Measurements from ENCODE around the gene SLC6A3. TPM values are rescaled to one million over a fixed set of nuclear protein-coding genes. Genes with fewer than 3 reads are reported as not detected.

SLC6A3 gene
- total RNA-seq, 5 donors from 2014 or later (not counting 1 experiment from before 2014, with no cell fraction given) = 0.22 TPM; not detected in 4

GRCh38 chr5:1392261-1392660 lies 53.0 kb downstream of the SLC6A3 start:
- no peaks in the 10 kb centered on the region for H3K9me3 ChIP-seq
- peaks cover 4 to 6% (median 6%) of the 10 kb centered on the region in 3 donors for H3K4me1 Mint-ChIP-seq
- no peak for ATAC-seq (replicated peaks in 1 of 4)
- DNase-seq = no peak
- H3K4me1 ChIP-seq (ENCODE audit: control insufficient read depth in 1 of 2, extremely low read depth in 1 of 2, insufficient read depth in 2 of 2, low read length in 2 of 2) = peaks cover under 1 to 2% of the 10 kb centered on the region in 2 experiments
- ChIA-PET POLR2A (interaction anchor here in 1 of 2 donors (0.5 kb wide), 1 partner anchor 189 kb away, joined by 3 read pairs; no protein-coding TSS in a partner anchor), CTCF (no interaction called here)
- H3K36me3 Mint-ChIP-seq = no peaks in the 10 kb centered on the region
- no peak overlapping the region for H3K27ac ChIP-seq (ENCODE audit: low read length)
- no peaks in the 10 kb centered on the region for H3K36me3 ChIP-seq (ENCODE audit: control insufficient read depth in 2 of 2, extremely low read depth in 1 of 2, insufficient read depth in 1 of 2, low read length in 1 of 2)
- no peaks in the 10 kb centered on the region for H3K9me3 Mint-ChIP-seq
- H3K4me3 ChIP-seq (ENCODE audit: control insufficient read depth in 1 of 2, extremely low read depth in 1 of 2, low read length in 1 of 2) = no peak overlapping the region
- no peak overlapping the region for H3K4me3 Mint-ChIP-seq
- H3K27ac Mint-ChIP-seq = peak overlapping the region in 1 of 2 donors; percentile 40
- H3K27me3 ChIP-seq (replicated peaks in 1 of 2; ENCODE audit: control insufficient read depth in 2 of 2, extremely low read depth in 1 of 2, insufficient read depth in 2 of 2, low read length in 1 of 2) = peaks cover 0 to 63% of the 10 kb centered on the region in 2 experiments
- peaks cover 25 to 44% of the 10 kb centered on the region in 2 donors for H3K27me3 Mint-ChIP-seq
- WGBS (ENCODE audit: insufficient coverage) = 75% methylated on average over 10 of the region's 11 CpGs

- ATAC-seq (replicated peaks in 1 of 4) = no peak
- H3K4me3 Mint-ChIP-seq = no peak overlapping the region
- H3K27ac Mint-ChIP-seq = no peak overlapping the region
- peaks cover 10 to 12% (median 11%) of the 10 kb centered on the region in 3 donors for H3K4me1 Mint-ChIP-seq
- no peaks in the 10 kb centered on the region for H3K9me3 Mint-ChIP-seq
- peaks cover 21 to 40% of the 10 kb centered on the region in 2 donors for H3K27me3 Mint-ChIP-seq
- H3K9me3 ChIP-seq = no peaks in the 10 kb centered on the region
- no peak overlapping the region for H3K4me3 ChIP-seq (ENCODE audit: control insufficient read depth in 1 of 2, extremely low read depth in 1 of 2, low read length in 1 of 2)
- WGBS (ENCODE audit: insufficient coverage) = 79% methylated on average over 11 of the region's 11 CpGs
- H3K36me3 ChIP-seq (ENCODE audit: control insufficient read depth in 2 of 2, extremely low read depth in 1 of 2, insufficient read depth in 1 of 2, low read length in 1 of 2) = no peaks in the 10 kb centered on the region
- H3K4me1 ChIP-seq (ENCODE audit: control insufficient read depth in 1 of 2, extremely low read depth in 1 of 2, insufficient read depth in 2 of 2, low read length in 2 of 2) = peaks cover 7% of the 10 kb centered on the region in 2 experiments
- H3K27ac ChIP-seq (ENCODE audit: low read length) = no peak overlapping the region
- no peaks in the 10 kb centered on the region for H3K36me3 Mint-ChIP-seq
- CTCF ChIA-PET = no interaction called here
- DNase-seq = no peak
- H3K27me3 ChIP-seq (replicated peaks in 1 of 2; ENCODE audit: control insufficient read depth in 2 of 2, extremely low read depth in 1 of 2, insufficient read depth in 2 of 2, low read length in 1 of 2) = peaks cover 0 to 63% of the 10 kb centered on the region in 2 experiments
- POLR2A ChIA-PET = no interaction called here
Measured at GRCh38 chr5:1391691-1392090, 53.5 kb downstream of the SLC6A3 start.

- 85% methylated on average over 19 of the region's 21 CpGs for WGBS (ENCODE audit: insufficient coverage)
- Histone ChIP-seq H3K27me3 (replicated peaks in 1 of 2; ENCODE audit: control insufficient read depth in 2 of 2, extremely low read depth in 1 of 2, insufficient read depth in 2 of 2, low read length in 1 of 2) (peaks cover 0 to 57% of the 10 kb centered on the region in 2 experiments), H3K4me3 (ENCODE audit: control insufficient read depth in 1 of 2, extremely low read depth in 1 of 2, low read length in 1 of 2) (no peak overlapping the region), H3K4me1 (ENCODE audit: control insufficient read depth in 1 of 2, extremely low read depth in 1 of 2, insufficient read depth in 2 of 2, low read length in 2 of 2) (peaks cover 7 to 11% of the 10 kb centered on the region in 2 experiments), H3K9me3 (no peaks in the 10 kb centered on the region), H3K27ac (ENCODE audit: low read length) (no peak overlapping the region), H3K36me3 (ENCODE audit: control insufficient read depth in 2 of 2, extremely low read depth in 1 of 2, insufficient read depth in 1 of 2, low read length in 1 of 2) (no peaks in the 10 kb centered on the region)
- H3K27me3 Mint-ChIP-seq = peaks cover 16 to 35% of the 10 kb centered on the region in 2 donors
- no peak for ATAC-seq (replicated peaks in 1 of 4)
- ChIA-PET CTCF (no interaction called here), POLR2A (no interaction called here)
- DNase-seq = no peak
- no peak overlapping the region for H3K27ac Mint-ChIP-seq
- H3K4me1 Mint-ChIP-seq = peaks cover 17 to 18% (median 18%) of the 10 kb centered on the region in 3 donors
- H3K36me3 Mint-ChIP-seq = no peaks in the 10 kb centered on the region
- no peak overlapping the region for H3K4me3 Mint-ChIP-seq
- no peaks in the 10 kb centered on the region for H3K9me3 Mint-ChIP-seq
Measured at GRCh38 chr5:1390861-1391600, 54.2 kb downstream of the SLC6A3 start.

GRCh38 chr5:1390333-1390732 lies 54.9 kb downstream of the SLC6A3 start:
- H3K36me3 ChIP-seq (ENCODE audit: control insufficient read depth in 2 of 2, extremely low read depth in 1 of 2, insufficient read depth in 1 of 2, low read length in 1 of 2) = no peaks in the 10 kb centered on the region
- no peaks in the 10 kb centered on the region for H3K36me3 Mint-ChIP-seq
- ATAC-seq (replicated peaks in 1 of 4) (no peak), DNase-seq (no peak)
- no peaks in the 10 kb centered on the region for H3K9me3 Mint-ChIP-seq
- H3K4me1 ChIP-seq (ENCODE audit: control insufficient read depth in 1 of 2, extremely low read depth in 1 of 2, insufficient read depth in 2 of 2, low read length in 2 of 2) = peaks cover 7 to 16% of the 10 kb centered on the region in 2 experiments
- no peak overlapping the region for H3K27ac ChIP-seq (ENCODE audit: low read length)
- peaks cover 22% of the 10 kb centered on the region in 3 donors for H3K4me1 Mint-ChIP-seq
- H3K4me3 ChIP-seq (ENCODE audit: control insufficient read depth in 1 of 2, extremely low read depth in 1 of 2, low read length in 1 of 2) = no peak overlapping the region
- POLR2A ChIA-PET = no interaction called here
- H3K9me3 ChIP-seq = no peaks in the 10 kb centered on the region
- H3K27me3 Mint-ChIP-seq = peaks cover 11 to 31% of the 10 kb centered on the region in 2 donors
- H3K27me3 ChIP-seq (replicated peaks in 1 of 2; ENCODE audit: control insufficient read depth in 2 of 2, extremely low read depth in 1 of 2, insufficient read depth in 2 of 2, low read length in 1 of 2) = peaks cover 0 to 50% of the 10 kb centered on the region in 2 experiments
- 75% methylated on average over 5 of the region's 7 CpGs for WGBS (ENCODE audit: insufficient coverage)
- CTCF ChIA-PET = no interaction called here
- H3K27ac Mint-ChIP-seq = no peak overlapping the region
- H3K4me3 Mint-ChIP-seq = no peak overlapping the region

- H3K4me1 ChIP-seq (ENCODE audit: control insufficient read depth in 1 of 2, extremely low read depth in 1 of 2, insufficient read depth in 2 of 2, low read length in 2 of 2) = peaks cover 7 to 18% of the 10 kb centered on the region in 2 experiments
- H3K27ac ChIP-seq (ENCODE audit: low read length) = no peak overlapping the region
- Mint-ChIP-seq H3K4me1 (peaks cover 24 to 27% (median 25%) of the 10 kb centered on the region in 3 donors), H3K4me3 (peak overlapping the region in 2 of 3 donors; percentile 0 to 1), H3K27ac (peak overlapping the region in 1 of 2 donors; percentile 74), H3K36me3 (no peaks in the 10 kb centered on the region), H3K27me3 (peaks cover 3 to 15% of the 10 kb centered on the region in 2 donors), H3K9me3 (no peaks in the 10 kb centered on the region)
- no peak overlapping the region for H3K4me3 ChIP-seq (ENCODE audit: control insufficient read depth in 1 of 2, extremely low read depth in 1 of 2, low read length in 1 of 2)
- 92% methylated on average over 4 of the region's 4 CpGs for WGBS (ENCODE audit: insufficient coverage)
- POLR2A ChIA-PET = no interaction called here
- no peak for ATAC-seq (replicated peaks in 1 of 4)
- H3K9me3 ChIP-seq = no peaks in the 10 kb centered on the region
- CTCF ChIA-PET = no interaction called here
- DNase-seq = no peak
- H3K27me3 ChIP-seq (replicated peaks in 1 of 2; ENCODE audit: control insufficient read depth in 2 of 2, extremely low read depth in 1 of 2, insufficient read depth in 2 of 2, low read length in 1 of 2) = peaks cover 0 to 32% of the 10 kb centered on the region in 2 experiments
- no peaks in the 10 kb centered on the region for H3K36me3 ChIP-seq (ENCODE audit: control insufficient read depth in 2 of 2, extremely low read depth in 1 of 2, insufficient read depth in 1 of 2, low read length in 1 of 2)
Measured at GRCh38 chr5:1388383-1388967, 56.8 kb downstream of the SLC6A3 start.

GRCh38 chr5:1387876-1388275 lies 57.4 kb downstream of the SLC6A3 start:
- Histone ChIP-seq H3K4me1 (ENCODE audit: control insufficient read depth in 1 of 2, extremely low read depth in 1 of 2, insufficient read depth in 2 of 2, low read length in 2 of 2) (peaks cover 7 to 18% of the 10 kb centered on the region in 2 experiments), H3K9me3 (no peaks in the 10 kb centered on the region), H3K4me3 (ENCODE audit: control insufficient read depth in 1 of 2, extremely low read depth in 1 of 2, low read length in 1 of 2) (no peak overlapping the region), H3K36me3 (ENCODE audit: control insufficient read depth in 2 of 2, extremely low read depth in 1 of 2, insufficient read depth in 1 of 2, low read length in 1 of 2) (no peaks in the 10 kb centered on the region), H3K27me3 (replicated peaks in 1 of 2; ENCODE audit: control insufficient read depth in 2 of 2, extremely low read depth in 1 of 2, insufficient read depth in 2 of 2, low read length in 1 of 2) (peaks cover 0 to 26% of the 10 kb centered on the region in 2 experiments), H3K27ac (ENCODE audit: low read length) (no peak overlapping the region)
- peak overlapping the region; percentile 100 for H3K27ac Mint-ChIP-seq
- H3K4me3 Mint-ChIP-seq = peak overlapping the region; percentile 31 to 100 (median 95)
- peaks cover 3 to 9% of the 10 kb centered on the region in 2 donors for H3K27me3 Mint-ChIP-seq
- CTCF ChIA-PET = no interaction called here
- H3K9me3 Mint-ChIP-seq = no peaks in the 10 kb centered on the region
- DNase-seq (no peak), ATAC-seq (replicated peaks in 1 of 4) (no peak)
- POLR2A ChIA-PET = no interaction called here
- H3K36me3 Mint-ChIP-seq = no peaks in the 10 kb centered on the region
- WGBS (ENCODE audit: insufficient coverage) = 100% methylated on average over 2 of the region's 5 CpGs
- peaks cover 24 to 27% (median 25%) of the 10 kb centered on the region in 3 donors for H3K4me1 Mint-ChIP-seq
